GM18519 (cell line): ENCODE measurements around the gene TPK1.
A peak's percentile ranks its signal among the peaks of the same experiment; 100 is the strongest.

ENCODE experiments used
- ATAC-seq: cut with Tn5 transposase; IDR thresholded peaks from one replicate; pipeline ENCODE4 v1.9.1; 2021; ENCODE audit warnings: mild to moderate bottlenecking, moderate library complexity; ENCODE audit not compliant: unreplicated experiment, low FRiP score

The TPK1 gene

GRCh38 chr7:144546782-144547181 is 289.1 kb downstream of the TPK1 start:
- no peak for ATAC-seq

GRCh38 chr7:144545330-144545729 is 290.5 kb downstream of the TPK1 start:
- ATAC-seq, result no peak

- no peak for ATAC-seq
These were observed 301.0 kb downstream of the TPK1 start for GRCh38 chr7:144534655-144535395.

GRCh38 chr7:144534196-144534595 is 301.7 kb downstream of the TPK1 start:
- ATAC-seq, result no peak

GRCh38 chr7:144531181-144531580 is 304.7 kb downstream of the TPK1 start:
- ATAC-seq, result no peak

- peak; percentile 99 for ATAC-seq
These were observed 306.5 kb downstream of the TPK1 start for GRCh38 chr7:144529269-144529926.

- no peak for ATAC-seq
These were observed 307.3 kb downstream of the TPK1 start for GRCh38 chr7:144528536-144529045.

GRCh38 chr7:144527051-144527471 is 308.8 kb downstream of the TPK1 start:
- no peak for ATAC-seq

DNA sequence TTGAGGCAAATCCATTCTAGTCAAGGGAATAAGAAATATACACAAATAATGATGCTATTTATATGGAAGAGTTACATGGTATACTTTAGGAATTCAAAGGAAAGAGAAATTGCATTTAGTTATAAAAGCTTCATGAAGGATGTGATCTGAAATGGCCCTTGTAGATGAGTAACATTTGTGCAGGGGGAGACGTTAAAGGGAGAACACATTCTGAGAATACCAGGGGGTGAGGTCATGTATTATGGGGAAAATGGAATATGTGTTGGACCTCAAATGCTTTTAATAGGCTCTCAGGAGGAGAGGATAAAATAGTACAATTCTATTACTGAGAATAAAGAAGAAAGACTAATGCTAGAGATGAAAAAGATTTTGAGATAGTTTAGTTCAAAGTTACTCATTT is 309.9 kb downstream of the TPK1 start:
- ATAC-seq, result no peak

GRCh38 chr7:144524271-144524670 is 311.6 kb downstream of the TPK1 start:
- ATAC-seq, result no peak

DNA sequence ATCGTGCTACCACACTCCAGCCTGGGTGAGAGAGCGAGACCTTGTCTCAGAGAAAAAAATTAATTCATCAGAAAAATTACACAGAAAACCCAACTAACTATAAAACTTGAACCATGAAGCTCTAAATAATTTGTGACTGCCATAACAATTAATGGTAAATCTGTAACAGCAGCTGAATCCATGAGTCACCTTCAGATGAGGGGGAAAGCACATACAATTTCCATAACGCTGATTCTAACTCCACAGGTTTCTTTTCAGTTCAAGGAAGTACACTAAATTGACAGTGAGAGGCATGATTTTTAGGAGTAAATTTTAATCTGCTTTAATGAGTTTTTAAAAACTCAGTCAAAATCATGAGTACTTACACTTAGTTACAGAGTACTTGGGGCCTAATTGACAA is 312.2 kb downstream of the TPK1 start:
- ATAC-seq, result no peak

GRCh38 chr7:144519925-144520324 is 315.9 kb downstream of the TPK1 start:
- no peak for ATAC-seq

DNA sequence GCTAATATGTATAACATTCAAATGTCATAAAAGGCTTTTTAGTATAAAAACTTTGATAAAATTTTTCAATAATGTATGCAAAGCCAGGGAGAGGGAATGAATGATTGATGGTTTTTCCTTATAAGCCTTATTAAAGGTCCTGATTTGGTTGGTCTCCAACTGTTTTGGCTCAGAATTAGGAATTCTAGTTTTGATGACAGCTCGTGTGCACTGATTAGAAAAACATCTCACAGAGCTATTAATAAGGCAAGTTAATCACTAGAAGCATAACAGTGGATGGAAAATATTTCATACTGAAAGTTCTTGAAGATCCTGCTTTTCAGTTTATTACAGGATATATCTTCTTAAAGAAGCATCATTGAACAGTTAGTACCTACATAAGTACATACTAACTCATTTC is 317.5 kb downstream of the TPK1 start:
- ATAC-seq, result no peak

DNA sequence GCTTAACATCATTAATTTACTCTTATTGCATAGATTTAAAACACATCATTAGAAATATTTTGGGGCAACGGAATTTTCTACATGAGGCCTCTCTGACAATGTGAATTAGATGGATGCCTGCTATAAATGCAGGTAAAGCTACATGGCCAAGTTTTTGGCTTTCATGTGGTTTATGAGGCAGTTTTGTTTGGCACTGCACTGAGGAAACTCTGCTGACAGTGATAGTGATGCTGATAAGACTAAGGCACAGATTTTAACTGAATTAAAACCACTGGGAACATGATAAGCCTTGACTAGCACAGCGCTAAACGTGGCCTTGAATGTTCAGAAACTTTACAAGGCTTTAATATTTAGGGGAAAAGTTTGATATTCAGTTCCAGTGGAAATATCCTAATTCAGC is 318.1 kb downstream of the TPK1 start:
- ATAC-seq, result no peak

- ATAC-seq, result no peak
These were observed 318.9 kb downstream of the TPK1 start for GRCh38 chr7:144516729-144517525.

DNA sequence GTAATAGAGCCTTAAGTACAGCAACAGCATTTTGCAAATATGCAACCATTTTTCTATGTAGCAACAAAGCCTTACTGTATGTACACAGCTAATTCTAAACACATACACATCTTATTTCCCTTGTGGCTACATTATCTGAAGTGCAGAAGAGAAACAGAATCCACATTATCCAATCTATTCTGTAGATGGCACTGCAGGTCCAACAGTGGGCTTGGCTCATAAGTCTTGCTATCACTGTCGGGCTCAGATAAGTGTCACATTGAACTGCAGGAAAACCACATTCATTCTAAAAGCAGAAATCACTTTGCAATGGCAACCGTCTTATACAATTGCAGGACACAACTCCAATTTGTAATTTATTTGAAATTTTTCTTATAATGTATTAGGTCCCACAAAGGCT is 322.5 kb downstream of the TPK1 start:
- ATAC-seq, result peak; percentile 33

DNA sequence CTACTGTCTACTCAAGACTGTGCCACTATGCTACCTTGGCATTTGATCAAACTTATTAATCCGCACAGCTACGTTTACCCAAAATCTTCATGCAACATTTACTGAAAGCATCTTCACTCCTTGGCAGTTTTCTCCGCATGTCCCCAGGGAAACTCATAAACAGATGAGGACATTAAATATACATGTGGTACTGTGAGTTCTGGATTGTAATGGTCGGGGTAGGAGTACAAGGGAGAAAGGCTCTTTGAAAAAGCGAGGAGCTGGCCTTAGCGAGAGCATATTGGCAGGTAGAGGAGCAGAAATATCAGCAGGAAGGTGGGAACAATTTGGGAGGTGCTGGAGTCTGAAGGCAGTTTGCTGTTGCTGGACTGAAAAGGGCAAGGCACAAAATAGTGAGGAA is 325.2 kb downstream of the TPK1 start:
- ATAC-seq, result no peak

DNA sequence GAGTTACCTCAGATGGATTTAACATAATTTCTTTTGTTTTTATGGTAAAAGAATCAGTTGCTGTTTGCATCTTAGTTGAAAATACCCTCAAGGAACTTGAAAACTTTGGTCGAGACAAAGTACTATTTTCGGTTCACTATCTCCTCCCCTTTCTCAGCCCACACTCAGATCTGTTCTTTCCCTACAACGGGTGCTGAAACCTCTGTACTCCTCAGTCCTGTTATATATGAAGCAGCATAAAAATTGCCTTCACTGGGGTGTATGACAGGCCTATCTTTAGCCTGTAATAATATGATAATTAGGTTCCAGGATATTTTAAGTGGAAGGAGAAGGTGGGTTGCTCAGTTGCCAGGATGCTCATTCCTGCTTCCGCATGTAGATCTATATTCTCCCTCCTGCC is 327.2 kb downstream of the TPK1 start:
- ATAC-seq, result peak; percentile 95

GRCh38 chr7:144503215-144503614 is 332.6 kb downstream of the TPK1 start:
- ATAC-seq, result no peak

DNA sequence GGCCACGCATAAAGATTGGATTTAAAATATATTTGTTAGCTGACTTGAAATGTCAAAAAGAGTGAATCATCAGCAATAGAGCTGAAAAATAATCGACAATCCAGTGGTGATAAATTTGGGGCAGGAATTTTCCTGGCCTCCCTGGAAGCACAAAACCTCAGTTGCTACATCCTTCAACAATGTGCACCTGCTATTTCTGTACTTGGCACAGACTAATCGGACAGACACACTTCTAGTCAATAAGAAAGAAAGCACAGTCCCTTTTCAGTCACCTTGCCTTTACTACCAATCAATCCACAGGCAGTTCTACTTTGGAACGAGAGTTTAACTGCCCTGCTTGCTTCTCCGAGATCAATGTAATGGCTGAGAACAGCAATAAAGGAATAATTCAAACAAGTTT is 335.6 kb downstream of the TPK1 start:
- no peak for ATAC-seq

DNA sequence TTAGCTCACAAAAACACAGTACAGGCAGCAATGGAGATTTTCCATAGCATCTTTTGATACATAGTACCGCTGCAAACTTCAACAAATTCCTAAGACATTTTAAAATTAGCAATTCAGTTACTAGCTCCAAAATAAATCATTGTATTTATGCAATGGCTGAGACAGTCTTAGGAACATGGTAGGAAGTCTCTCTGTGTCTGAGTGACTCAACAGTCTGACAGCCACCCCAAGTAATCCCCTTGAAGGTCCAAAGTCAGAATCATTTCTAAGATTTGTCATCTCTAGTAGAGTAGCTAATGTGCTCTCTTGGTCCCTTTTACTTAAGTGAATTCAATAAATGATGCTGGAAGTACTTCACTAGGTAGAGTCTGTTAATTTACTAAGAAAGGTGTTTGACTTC is 338.6 kb downstream of the TPK1 start:
- ATAC-seq, result no peak
